ENCODE measurements around the gene GSK3B.

DNA sequence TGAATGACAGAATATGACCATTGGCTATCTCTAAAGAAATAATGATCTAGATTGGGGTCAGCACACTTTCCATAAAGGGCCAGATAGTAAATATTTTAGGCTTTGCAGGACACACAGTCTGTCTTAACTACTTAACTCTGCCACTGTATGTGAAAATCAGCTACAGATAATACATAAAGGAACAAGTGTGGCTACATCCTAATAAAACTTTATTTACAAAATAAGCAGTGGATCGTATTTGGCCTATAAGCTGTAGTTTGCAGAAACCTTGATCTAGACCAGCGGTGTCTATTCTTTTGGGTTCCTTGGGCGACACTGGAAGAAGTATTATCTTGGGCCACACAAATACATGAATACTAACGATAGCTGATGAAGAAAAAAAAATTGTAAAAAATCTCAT, 27.6 kb downstream of the GSK3B start:
- TF ChIP-seq SP1 (IDR thresholded peaks at IDR 0.05) (no peak), FOXM1 (IDR thresholded peaks at IDR 0.05; ENCODE audit: borderline replicate concordance) (no peak), NFRKB (IDR thresholded peaks at IDR 0.05) (no peak), BHLHE40 (IDR thresholded peaks at IDR 0.05; ENCODE audit: borderline replicate concordance) (no peak), ZNF384 (IDR thresholded peaks at IDR 0.05) (no peak), SUZ12 (IDR thresholded peaks at IDR 0.05) (no peak), ELF4 (IDR thresholded peaks at IDR 0.05) (no peak), FOXA1 (IDR thresholded peaks at IDR 0.05) (no peak), LEF1 (IDR thresholded peaks at IDR 0.05; ENCODE audit: borderline replicate concordance) (no peak), PKNOX1 (IDR thresholded peaks at IDR 0.05) (no peak), CTBP1 (IDR thresholded peaks at IDR 0.05; ENCODE audit: borderline replicate concordance) (no peak)

Data from HEK293T (cell line).